AG10803 (cell line): ENCODE data around the gene HSD3B2.

ENCODE experiments used
- DNase-seq: peaks from one replicate; pipeline ENCODE4 v3.0.0; 2010; ENCODE audit warnings: low read depth
- H3K4me3 ChIP-seq: 2 replicates; pipeline ENCODE4 v1.5.1; 2011; ENCODE audit warnings: mild to moderate bottlenecking, low read length, control low read depth
- TF ChIP-seq, protein P1 (sequence below): conservative IDR thresholded peaks from 2 replicates; pipeline ENCODE4 v1.5.1; 2011; ENCODE audit warnings: mild to moderate bottlenecking, low read length, control low read depth, inconsistent platforms

Gene HSD3B2

GRCh38 chr1:119419109-119419508 lies 4.2 kb downstream of the HSD3B2 start:
- TF ChIP-seq, protein P1, sequence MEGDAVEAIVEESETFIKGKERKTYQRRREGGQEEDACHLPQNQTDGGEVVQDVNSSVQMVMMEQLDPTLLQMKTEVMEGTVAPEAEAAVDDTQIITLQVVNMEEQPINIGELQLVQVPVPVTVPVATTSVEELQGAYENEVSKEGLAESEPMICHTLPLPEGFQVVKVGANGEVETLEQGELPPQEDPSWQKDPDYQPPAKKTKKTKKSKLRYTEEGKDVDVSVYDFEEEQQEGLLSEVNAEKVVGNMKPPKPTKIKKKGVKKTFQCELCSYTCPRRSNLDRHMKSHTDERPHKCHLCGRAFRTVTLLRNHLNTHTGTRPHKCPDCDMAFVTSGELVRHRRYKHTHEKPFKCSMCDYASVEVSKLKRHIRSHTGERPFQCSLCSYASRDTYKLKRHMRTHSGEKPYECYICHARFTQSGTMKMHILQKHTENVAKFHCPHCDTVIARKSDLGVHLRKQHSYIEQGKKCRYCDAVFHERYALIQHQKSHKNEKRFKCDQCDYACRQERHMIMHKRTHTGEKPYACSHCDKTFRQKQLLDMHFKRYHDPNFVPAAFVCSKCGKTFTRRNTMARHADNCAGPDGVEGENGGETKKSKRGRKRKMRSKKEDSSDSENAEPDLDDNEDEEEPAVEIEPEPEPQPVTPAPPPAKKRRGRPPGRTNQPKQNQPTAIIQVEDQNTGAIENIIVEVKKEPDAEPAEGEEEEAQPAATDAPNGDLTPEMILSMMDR, result no peak
- no peak overlapping the region for H3K4me3 ChIP-seq
- no peak for DNase-seq

GRCh38 chr1:119420638-119421037 lies 5.7 kb downstream of the HSD3B2 start:
- DNase-seq, result no peak
- TF ChIP-seq, protein P1, result no peak
- H3K4me3 ChIP-seq, result no peak overlapping the region

GRCh38 chr1:119422631-119423030 lies 7.7 kb downstream of the HSD3B2 start:
- TF ChIP-seq, protein P1, result no peak
- no peak for DNase-seq
- no peak overlapping the region for H3K4me3 ChIP-seq

GRCh38 chr1:119428991-119429390 lies 14.0 kb downstream of the HSD3B2 start:
- DNase-seq, result no peak
- H3K4me3 ChIP-seq, result no peak overlapping the region
- TF ChIP-seq, protein P1, result no peak

- DNase-seq, result no peak
- TF ChIP-seq, protein P1, result no peak
- H3K4me3 ChIP-seq, result no peak overlapping the region
These were observed 14.7 kb downstream of the HSD3B2 start for GRCh38 chr1:119429687-119430086.

DNA sequence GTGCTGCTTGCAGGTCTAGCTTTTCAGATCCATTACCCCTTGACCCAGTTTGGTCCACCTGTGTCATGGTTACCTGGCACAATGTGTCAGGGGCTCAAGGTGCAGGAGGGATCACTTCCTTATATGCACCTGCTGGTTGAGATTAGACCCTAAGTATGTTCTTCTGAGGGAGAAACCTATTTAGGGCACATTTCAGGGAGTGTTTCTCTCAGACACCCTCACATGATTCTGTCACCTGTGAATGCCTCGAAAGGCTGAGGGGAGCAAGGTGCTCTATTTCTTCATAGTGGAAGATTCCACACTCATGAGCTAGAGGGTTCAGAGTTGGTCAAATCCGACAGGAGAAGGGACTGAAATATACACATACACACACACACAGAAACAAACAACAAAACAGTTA lies 15.5 kb downstream of the HSD3B2 start:
- no peak for DNase-seq
- TF ChIP-seq, protein P1, result no peak
- H3K4me3 ChIP-seq, result no peak overlapping the region

DNA sequence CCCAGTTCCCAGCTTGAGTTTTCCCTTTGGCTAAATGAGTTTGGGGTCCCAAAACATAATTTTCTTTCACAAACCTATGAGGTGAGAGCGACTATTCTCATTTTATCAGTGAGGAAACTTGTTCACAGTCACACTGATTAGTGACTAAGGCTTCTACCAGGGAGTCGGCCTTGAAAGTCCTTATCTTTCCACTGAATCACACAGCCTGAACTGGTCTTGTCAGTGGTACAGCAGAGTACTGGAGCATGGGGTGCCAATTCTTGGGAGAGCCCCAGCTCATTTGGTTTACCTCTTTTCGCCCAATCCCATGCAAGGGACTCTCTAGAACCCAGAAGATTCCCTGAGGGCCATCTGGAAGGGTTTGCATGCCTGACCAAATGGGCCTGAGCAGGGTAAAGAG lies 16.9 kb downstream of the HSD3B2 start:
- no peak overlapping the region for H3K4me3 ChIP-seq
- TF ChIP-seq, protein P1, result no peak
- no peak for DNase-seq
